Endothelial cell of umbilical vein (primary cell): Measurements from ENCODE around the gene MAP3K14. TPM values are rescaled to one million over a fixed set of nuclear protein-coding genes. Genes with fewer than 3 reads are reported as not detected.

Source experiments
- BruUV-seq: library from RNA; stranded (reverse); fragments of 400-500 nt; replicated peaks from 2 replicates; lab custom pipeline; 2021; lab: Mats Ljungman, UMichigan
- CTCF ChIA-PET: fragments of 300-600, 350-600 bp; sonication (Branson Sonifier 250); formaldehyde crosslinking; loops from one replicate; lab custom pipeline; 2021; ENCODE audit warnings: antibody characterized with exemption, inconsistent platforms; lab: Charles Lee
- POLR2A ChIA-PET: fragments of 300-600, 350-600 bp; sonication (Branson Sonifier 250); formaldehyde crosslinking; loops from one replicate; lab custom pipeline; 2021; ENCODE audit warnings: antibody characterized with exemption, inconsistent platforms; lab: Charles Lee
- DNase-seq: peaks from one replicate; pipeline ENCODE4 v3.0.0-alpha.2; 2011; ENCODE audit warnings: low read depth, low spot score
- FAIRE-seq: peaks from 2 replicates; lab custom pipeline; 2011; peaks lifted over from hg19 to GRCh38; lab: Jason Lieb, UNC
- H2AFZ ChIP-seq: 2 replicates; pipeline ENCODE4 v1.6.0; 2012; ENCODE audit warnings: low read depth, low read length, control low read depth, inconsistent platforms
- H3K27ac ChIP-seq: 2 replicates; pipeline ENCODE4 v1.5.1; 2011; ENCODE audit warnings: low read depth, mild to moderate bottlenecking, control low read depth, low read length, moderate library complexity; ENCODE audit not compliant: insufficient read depth
- H3K27me3 ChIP-seq, 2 experiments: 2 replicates each; pipeline versions ENCODE4 v1.6.0 to v1.6.1; 2011; ENCODE audit warnings: low read length in 2 of 2, mixed read lengths in 1 of 2; ENCODE audit not compliant: control insufficient read depth in 2 of 2, insufficient read depth in 2 of 2
- H3K36me3 ChIP-seq, 2 experiments: 2 replicates in 1 of 2; 3 replicates in 1 of 2; pipeline ENCODE4 v1.5.1; 2011; ENCODE audit warnings: low read length in 2 of 2, mild to moderate bottlenecking in 1 of 2, moderate library complexity in 1 of 2; ENCODE audit not compliant: control insufficient read depth in 2 of 2, insufficient read depth in 2 of 2; ENCODE audit errors: extremely low read depth in 1 of 2
- H3K4me1 ChIP-seq: 3 replicates; pipeline ENCODE4 v1.5.1; 2011; ENCODE audit warnings: mild to moderate bottlenecking, low read length; ENCODE audit not compliant: control insufficient read depth, insufficient read depth; ENCODE audit errors: extremely low read depth
- H3K4me2 ChIP-seq: 2 replicates; pipeline ENCODE4 v1.6.1; 2011; ENCODE audit warnings: low read length, control low read depth, mixed read lengths; ENCODE audit not compliant: insufficient read depth
- H3K4me3 ChIP-seq, 3 experiments: fragments of 200-600 bp in 1 of 3; sonication (generic), shearing (Covaris generic) in 1 of 3; replicated peaks in 1 of 3; 2 replicates each; pipeline ENCODE4 v1.5.1; 2011 to 2016; ENCODE audit warnings: control low read depth in 3 of 3, low read length in 3 of 3, mild to moderate bottlenecking in 2 of 3, inconsistent platforms in 1 of 3, low read depth in 1 of 3, moderate library complexity in 1 of 3; ENCODE audit not compliant: insufficient read depth in 1 of 3
- H3K79me2 ChIP-seq: 2 replicates; pipeline ENCODE4 v1.6.0; 2012; ENCODE audit warnings: low read length, inconsistent platforms; ENCODE audit not compliant: control insufficient read depth, insufficient read depth
- H3K9ac ChIP-seq: replicated peaks from 2 replicates; pipeline ENCODE3; 2011; ENCODE audit warnings: low read length, control low read depth; ENCODE audit not compliant: insufficient read depth; ENCODE audit errors: extremely low read depth
- H3K9me1 ChIP-seq: replicated peaks from 3 replicates; pipeline ENCODE4 v1.6.0; 2011; ENCODE audit warnings: mild to moderate bottlenecking, low read length; ENCODE audit not compliant: control insufficient read depth, insufficient read depth; ENCODE audit errors: extremely low read depth
- H3K9me3 ChIP-seq: replicated peaks from 2 replicates; pipeline ENCODE4 v1.5.1; 2012; ENCODE audit warnings: low read length, inconsistent platforms; ENCODE audit not compliant: control insufficient read depth, insufficient read depth
- H4K20me1 ChIP-seq: replicated peaks from 2 replicates; pipeline ENCODE3; 2011; ENCODE audit warnings: mild to moderate bottlenecking, low read length; ENCODE audit not compliant: control insufficient read depth, insufficient read depth; ENCODE audit errors: extremely low read depth
- EZH2 ChIP-seq: IDR thresholded peaks from 2 replicates; pipeline ENCODE4 v1.6.1; 2012; ENCODE audit warnings: borderline replicate concordance, low read depth, mild to moderate bottlenecking, moderate library complexity, low read length, inconsistent platforms; ENCODE audit not compliant: severe bottlenecking
- FOS ChIP-seq: IDR thresholded peaks from 2 replicates; pipeline ENCODE4 v1.6.1; 2011; ENCODE audit warnings: mild to moderate bottlenecking, low read length, moderate library complexity, borderline replicate concordance; ENCODE audit not compliant: insufficient read depth
- POLR2A ChIP-seq: IDR thresholded peaks from 2 replicates; pipeline ENCODE4 v1.6.1; 2012; ENCODE audit warnings: low read depth, mild to moderate bottlenecking, control low read depth, low read length
- dilution Hi-C: fragments of 300-500 bp; cut with MboI; formaldehyde crosslinking; loops from one replicate; pipeline ENCODE4 v1.15.0; 2019; ENCODE audit warnings: low sequenced_read_pairs; ENCODE audit not compliant: extremely low pct_ligation_motif_present
- intact Hi-C: fragments of 100-400 bp; cut with micrococcal nuclease; formaldehyde crosslinking; loops from one replicate; pipeline ENCODE4 v1.10.0; 2022
- polyA plus RNA-seq, 4 experiments: library from polyadenylated mRNA; depleted of rRNA in 3 of 4; stranded (reverse) in 3 of 4; unstranded in 1 of 4; fragments of >200 nt; gene quantifications; 2 replicates each; pipeline versions ENCODE4 v1.2.1 to v1.2.3, GENCODE V29; 2011 to 2012; ENCODE audit warnings: missing spikeins in 1 of 4
- total RNA-seq: library from RNA; stranded (reverse); gene quantifications from 2 replicates; pipeline ENCODE4 v1.2.3, GENCODE V29; 2021
- TF ChIP-seq, protein P1 (sequence below), 2 donors: IDR thresholded peaks; 1 replicate in 1 of 2; 2 replicates in 1 of 2; pipeline ENCODE4 v1.5.1; 2011; ENCODE audit warnings: low read length in 2 of 2, mild to moderate bottlenecking in 2 of 2, moderate library complexity in 2 of 2, control low read depth in 1 of 2, inconsistent platforms in 1 of 2, low read depth in 1 of 2; ENCODE audit not compliant: insufficient read depth in 1 of 2; ENCODE audit errors: extremely low read depth in 1 of 2
- TF ChIP-seq, protein P2 (sequence below): IDR thresholded peaks from 2 replicates; pipeline ENCODE4 v1.6.1; 2011; ENCODE audit not compliant: insufficient read depth, insufficient read length

Gene MAP3K14
- total and polyA plus RNA-seq, 2 donors (not counting 3 experiments of a cell fraction or from before 2014, with no cell fraction given) = 5.4 to 9.8 TPM

DNA sequence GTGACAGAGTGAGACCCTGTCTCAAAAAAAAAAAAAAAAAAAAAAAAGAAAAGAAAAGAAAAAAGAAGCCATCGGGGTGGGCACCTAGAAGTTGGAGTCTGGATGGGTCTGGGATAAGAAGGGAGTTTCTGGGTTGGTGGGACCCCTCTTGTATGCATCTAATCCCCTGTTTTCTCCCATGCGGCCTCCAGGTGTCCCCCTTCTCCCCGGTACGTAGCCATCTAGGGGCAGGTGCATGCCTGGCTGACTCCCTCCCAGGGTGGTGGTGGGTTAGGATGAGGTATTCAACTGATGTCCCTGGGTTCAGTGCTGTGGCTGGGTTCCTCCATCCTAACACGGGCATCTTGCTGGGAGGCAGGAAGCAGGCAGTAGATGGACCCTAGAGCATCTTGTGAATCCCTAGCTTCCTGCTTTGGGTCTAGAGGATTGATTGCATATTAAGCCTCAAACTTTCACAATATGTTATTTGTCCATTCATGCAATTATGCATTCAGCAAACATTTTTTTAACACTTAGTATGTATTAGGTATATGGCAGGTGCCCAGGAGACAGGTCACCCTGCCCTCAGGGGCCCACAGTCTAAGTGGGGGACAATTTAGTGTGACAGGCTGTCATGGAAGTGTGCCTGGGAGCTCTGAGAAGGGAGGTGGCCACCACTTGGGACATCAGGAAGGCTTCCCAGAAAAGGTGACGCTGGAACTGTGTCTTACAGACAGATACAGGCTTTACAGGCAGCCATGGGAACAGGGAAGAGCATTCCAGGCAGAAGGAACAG lies 82.0 kb downstream of the MAP3K14 start:
- intact Hi-C loops (loop anchor here (1.0 kb wide), 3 partner anchors 16 to 150 kb away; partner anchors contain the start of gene ACBD4), dilution Hi-C loops (no loop called here)
- Histone ChIP-seq H3K9me3 (no peaks in the 10 kb centered on the region), H3K27ac (no peak overlapping the region), H3K36me3 (no peaks in the 10 kb centered on the region), H3K4me2 (no peak overlapping the region), H3K4me3 (no peak overlapping the region), H3K27me3 (no peaks in the 10 kb centered on the region), H3K4me1 (no peaks in the 10 kb centered on the region), H3K79me2 (no peaks in the 10 kb centered on the region), H4K20me1 (no peaks in the 10 kb centered on the region), H3K9ac (no peak overlapping the region), H2AFZ (no peak overlapping the region), H3K9me1 (no peaks in the 10 kb centered on the region)
- POLR2A ChIA-PET = no interaction called here
- DNase-seq = no peak
- CTCF ChIA-PET = interaction anchor here (1.0 to 3.5 kb wide), 21 partner anchors 9 to 618 kb away, joined by 3 to 73 read pairs (median 6); partner anchors contain the start of genes ACBD4 and MAP3K14
- no peak for TF ChIP-seq FOS
- TF ChIP-seq, protein P1, sequence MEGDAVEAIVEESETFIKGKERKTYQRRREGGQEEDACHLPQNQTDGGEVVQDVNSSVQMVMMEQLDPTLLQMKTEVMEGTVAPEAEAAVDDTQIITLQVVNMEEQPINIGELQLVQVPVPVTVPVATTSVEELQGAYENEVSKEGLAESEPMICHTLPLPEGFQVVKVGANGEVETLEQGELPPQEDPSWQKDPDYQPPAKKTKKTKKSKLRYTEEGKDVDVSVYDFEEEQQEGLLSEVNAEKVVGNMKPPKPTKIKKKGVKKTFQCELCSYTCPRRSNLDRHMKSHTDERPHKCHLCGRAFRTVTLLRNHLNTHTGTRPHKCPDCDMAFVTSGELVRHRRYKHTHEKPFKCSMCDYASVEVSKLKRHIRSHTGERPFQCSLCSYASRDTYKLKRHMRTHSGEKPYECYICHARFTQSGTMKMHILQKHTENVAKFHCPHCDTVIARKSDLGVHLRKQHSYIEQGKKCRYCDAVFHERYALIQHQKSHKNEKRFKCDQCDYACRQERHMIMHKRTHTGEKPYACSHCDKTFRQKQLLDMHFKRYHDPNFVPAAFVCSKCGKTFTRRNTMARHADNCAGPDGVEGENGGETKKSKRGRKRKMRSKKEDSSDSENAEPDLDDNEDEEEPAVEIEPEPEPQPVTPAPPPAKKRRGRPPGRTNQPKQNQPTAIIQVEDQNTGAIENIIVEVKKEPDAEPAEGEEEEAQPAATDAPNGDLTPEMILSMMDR (IDR thresholded peaks at IDR 0.05; ENCODE audit: extremely low read depth in 1 of 2, insufficient read depth in 1 of 2, low read depth in 1 of 2, low read length in 2 of 2) = peak; percentile 6 to 28
- no TSS peak for BruUV-seq
- FAIRE-seq = no peak

DNA sequence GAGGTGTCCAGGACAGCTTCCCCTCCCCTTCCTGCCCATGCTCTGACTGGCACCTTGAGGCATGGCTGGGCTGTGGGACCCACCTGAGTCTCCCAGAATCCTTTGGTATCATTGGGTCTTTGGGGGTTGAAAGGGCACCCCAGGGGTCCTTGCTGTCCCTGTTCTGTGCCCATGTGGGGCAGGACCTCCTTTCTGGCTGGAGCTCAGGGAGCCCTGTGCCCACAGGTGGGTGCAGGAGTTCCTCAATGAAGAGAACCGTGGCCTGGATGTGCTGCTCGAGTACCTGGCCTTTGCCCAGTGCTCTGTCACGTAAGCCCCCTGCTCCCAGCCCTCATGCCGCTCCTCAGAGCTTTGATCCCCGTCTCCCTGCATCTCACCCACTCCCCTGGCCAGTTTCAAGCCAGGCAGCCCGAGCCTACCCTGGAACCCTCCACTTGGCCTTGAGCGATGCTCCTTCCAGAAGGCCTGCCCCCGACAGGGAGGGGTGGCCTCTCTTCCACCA lies 83.3 kb downstream of the MAP3K14 start:
- no peak for DNase-seq
- CTCF ChIA-PET = interaction anchor here (1.3 to 6.6 kb wide), 3 partner anchors 10 to 98 kb away, joined by 3 to 93 read pairs (median 31); partner anchors contain the start of genes ACBD4 and FMNL1
- intact Hi-C loops = no loop called here

More for the DNA sequence above, 83.3 kb downstream of the MAP3K14 start:
- dilution Hi-C loops = no loop called here
- no peak overlapping the region for H3K4me2 ChIP-seq
- H3K27me3 ChIP-seq = no peaks in the 10 kb centered on the region
- no peak overlapping the region for H3K27ac ChIP-seq
- H3K9me1 ChIP-seq = no peaks in the 10 kb centered on the region
- BruUV-seq = no TSS peak
- H3K9me3 ChIP-seq = no peaks in the 10 kb centered on the region
- H4K20me1 ChIP-seq = no peaks in the 10 kb centered on the region
- no peak for FAIRE-seq
- H3K9ac ChIP-seq = no peak overlapping the region
- H3K4me1 ChIP-seq = no peaks in the 10 kb centered on the region
- H3K79me2 ChIP-seq = no peaks in the 10 kb centered on the region
- no peak overlapping the region for H2AFZ ChIP-seq
- TF ChIP-seq, protein P2, sequence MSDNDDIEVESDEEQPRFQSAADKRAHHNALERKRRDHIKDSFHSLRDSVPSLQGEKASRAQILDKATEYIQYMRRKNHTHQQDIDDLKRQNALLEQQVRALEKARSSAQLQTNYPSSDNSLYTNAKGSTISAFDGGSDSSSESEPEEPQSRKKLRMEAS = no peak
- TF ChIP-seq POLR2A (no peak), EZH2 (peak; percentile 28)
- no peaks in the 10 kb centered on the region for H3K36me3 ChIP-seq
- no peak overlapping the region for H3K4me3 ChIP-seq
- POLR2A ChIA-PET = no interaction called here
